GM18870 (cell line): Measurements from ENCODE around the gene ULK4.
A peak's percentile ranks its signal among the peaks of the same experiment; 100 is the strongest.

Experiments used
- ATAC-seq: cut with Tn5 transposase; IDR thresholded peaks from one replicate; pipeline ENCODE4 v1.9.1; 2021; ENCODE audit warnings: moderate library complexity; ENCODE audit not compliant: unreplicated experiment

The ULK4 gene

GRCh38 chr3:41519746-41520145 is 442.2 kb downstream of the ULK4 start:
- no peak for ATAC-seq

GRCh38 chr3:41518626-41519025 is 443.3 kb downstream of the ULK4 start:
- ATAC-seq, result no peak

- ATAC-seq, result no peak
Measured at GRCh38 chr3:41508063-41508696, 453.7 kb downstream of the ULK4 start.

GRCh38 chr3:41507336-41508062 is 454.4 kb downstream of the ULK4 start:
- no peak for ATAC-seq

GRCh38 chr3:41503998-41504623 is 457.8 kb downstream of the ULK4 start:
- ATAC-seq, result no peak

- no peak for ATAC-seq
Measured at GRCh38 chr3:41502481-41502880, 459.4 kb downstream of the ULK4 start.

- ATAC-seq, result no peak
Measured at GRCh38 chr3:41502023-41502422, 459.9 kb downstream of the ULK4 start.

- no peak for ATAC-seq
Measured at GRCh38 chr3:41498847-41499246, 463.1 kb downstream of the ULK4 start.

- ATAC-seq, result no peak
Measured at GRCh38 chr3:41490360-41490759, 471.5 kb downstream of the ULK4 start.

GRCh38 chr3:41489231-41489630 is 472.7 kb downstream of the ULK4 start:
- ATAC-seq, result no peak

GRCh38 chr3:41488501-41488900 is 473.4 kb downstream of the ULK4 start:
- no peak for ATAC-seq

GRCh38 chr3:41485484-41485883 is 476.4 kb downstream of the ULK4 start:
- ATAC-seq, result no peak

GRCh38 chr3:41482134-41482533 is 479.8 kb downstream of the ULK4 start:
- ATAC-seq, result no peak

- no peak for ATAC-seq
Measured at GRCh38 chr3:41478278-41478677, 483.6 kb downstream of the ULK4 start.

- ATAC-seq, result peak; percentile 52
Measured at GRCh38 chr3:41477399-41478014, 484.4 kb downstream of the ULK4 start.

GRCh38 chr3:41469083-41469482 is 492.8 kb downstream of the ULK4 start:
- ATAC-seq, result no peak

- ATAC-seq, result no peak
Measured at GRCh38 chr3:41467481-41467880, 494.4 kb downstream of the ULK4 start.

GRCh38 chr3:41464858-41465257 is 497.0 kb downstream of the ULK4 start:
- no peak for ATAC-seq

- no peak for ATAC-seq
Measured at GRCh38 chr3:41464401-41464800, 497.5 kb downstream of the ULK4 start.

GRCh38 chr3:41462103-41462691 is 499.7 kb downstream of the ULK4 start:
- ATAC-seq, result no peak

- ATAC-seq, result no peak
Measured at GRCh38 chr3:41460736-41461135, 501.2 kb downstream of the ULK4 start.
